Stimulated activated CD4-positive, alpha-beta T cell treated with anti-CD3 and anti-CD28 coated beads, Interleukin-12 subunit alpha, Interleukin-12 subunit beta, amount 100 ng/mL, for 4 hours (primary cell): ENCODE results near the gene DIS3L2.

Source experiments
- DNase-seq: peaks from one replicate; pipeline ENCODE4 v3.0.0-alpha.2; 2020

The DIS3L2 gene

GRCh38 chr2:232338759-232339106, 377.2 kb downstream of the DIS3L2 start:
- no peak for DNase-seq

GRCh38 chr2:232339121-232340081, 377.9 kb downstream of the DIS3L2 start:
- no peak for DNase-seq

GRCh38 chr2:232340171-232340935, 378.8 kb downstream of the DIS3L2 start:
- no peak for DNase-seq

- no peak for DNase-seq
These were observed 379.7 kb downstream of the DIS3L2 start for GRCh38 chr2:232341061-232341738.

DNA sequence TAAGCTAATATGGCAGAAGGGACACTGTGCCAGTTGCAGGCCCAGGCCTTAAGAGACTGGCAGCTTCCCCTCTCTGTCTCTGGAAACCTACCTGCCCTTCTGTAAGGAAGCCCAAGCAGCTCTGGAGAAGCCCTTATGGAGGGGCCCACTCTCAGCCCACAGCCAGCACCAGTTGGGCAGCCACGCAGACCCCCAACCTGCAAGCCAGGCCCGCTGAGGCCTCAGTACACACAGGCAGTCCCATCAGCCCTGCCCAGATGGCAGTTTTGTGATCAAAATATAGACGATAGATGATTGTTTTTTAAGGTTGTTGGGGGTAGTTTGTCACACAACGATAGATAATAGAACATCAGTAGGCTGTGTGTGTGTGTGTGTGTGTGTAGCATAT, 380.2 kb downstream of the DIS3L2 start:
- DNase-seq = no peak

DNA sequence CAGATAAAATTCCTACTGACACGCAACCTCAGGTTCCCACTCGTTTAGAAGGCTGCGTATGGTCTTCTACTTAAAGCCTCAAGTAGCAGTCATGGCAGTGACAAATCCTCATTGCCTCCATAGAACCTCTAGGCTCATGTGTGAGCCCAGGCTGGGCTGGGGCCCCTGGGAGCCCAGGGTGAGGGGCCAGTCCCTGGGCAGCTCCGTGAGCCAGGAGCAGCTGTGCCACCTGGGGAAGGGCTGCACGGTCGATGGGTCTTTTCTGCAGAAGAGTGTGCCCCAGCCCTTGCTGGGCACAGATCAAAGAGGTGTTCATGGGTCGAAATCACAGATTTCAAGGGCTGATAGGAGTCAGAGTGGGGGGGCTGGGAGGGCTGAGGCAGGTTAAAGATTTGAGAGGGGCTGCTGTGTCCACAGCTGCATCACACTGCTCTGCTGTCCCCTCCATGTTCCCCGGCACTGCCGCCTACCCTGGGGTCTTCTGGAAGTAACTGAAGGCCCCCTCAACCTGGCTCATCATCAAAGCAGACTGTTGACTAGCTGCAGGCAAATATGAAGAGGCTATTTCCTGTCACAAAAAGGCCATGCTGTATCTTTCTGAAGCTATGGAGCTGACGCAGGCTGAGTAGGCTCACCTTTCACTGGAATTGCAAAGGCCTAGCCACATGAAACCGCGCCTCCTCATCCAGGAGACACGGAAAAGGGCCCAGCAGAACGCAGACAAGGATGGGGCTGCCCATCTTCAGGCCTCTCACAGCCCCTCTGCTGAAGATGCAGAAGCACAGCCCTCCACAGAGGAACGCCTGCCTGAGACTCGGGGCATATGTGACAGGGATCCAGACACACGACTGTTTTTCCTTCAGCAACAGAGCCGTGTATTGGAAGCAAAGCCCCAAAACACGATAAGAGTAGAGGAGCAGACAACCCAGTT, 381.4 kb downstream of the DIS3L2 start:
- DNase-seq = no peak

- DNase-seq = no peak
These were observed 382.3 kb downstream of the DIS3L2 start for GRCh38 chr2:232343821-232344220.

DNA sequence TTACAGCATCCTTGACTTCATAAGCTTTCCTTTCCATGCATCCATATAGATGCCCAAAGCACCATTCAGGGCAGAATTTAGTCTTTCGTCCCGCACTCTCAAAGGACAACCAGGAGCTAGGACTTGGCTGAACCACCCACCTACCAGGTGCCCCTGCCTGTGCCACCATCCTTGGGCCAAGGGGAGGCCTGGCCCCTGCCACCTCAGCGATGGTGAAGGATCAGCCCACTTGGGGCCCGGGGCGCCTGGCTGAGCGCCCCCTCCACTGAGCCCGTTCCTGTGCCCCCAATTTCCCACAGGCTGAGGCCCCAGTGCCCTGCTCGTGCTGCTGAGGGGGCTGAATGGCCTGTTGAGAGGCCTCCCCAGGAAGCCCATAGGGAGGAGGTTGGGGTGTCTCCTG, 383.7 kb downstream of the DIS3L2 start:
- no peak for DNase-seq

DNA sequence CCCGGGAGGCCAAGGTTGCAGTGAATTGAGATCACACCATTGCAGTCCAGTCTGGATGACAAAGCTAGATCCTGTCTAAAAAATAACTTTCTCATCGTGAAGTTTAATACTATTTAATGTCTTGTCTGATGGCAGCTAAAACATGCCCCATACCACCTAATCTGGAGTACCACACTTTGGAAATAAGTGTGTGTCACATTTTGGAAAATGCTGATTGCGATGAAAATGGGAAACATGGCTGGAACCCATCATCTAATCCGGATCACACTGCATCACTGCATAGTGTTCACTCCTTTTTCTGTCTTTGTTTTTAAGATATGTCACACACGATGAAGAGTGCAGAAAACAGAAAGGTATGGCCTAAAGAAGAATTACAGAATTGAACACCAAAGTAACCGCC, 385.9 kb downstream of the DIS3L2 start:
- DNase-seq = no peak

- no peak for DNase-seq
These were observed 387.4 kb downstream of the DIS3L2 start for GRCh38 chr2:232348936-232349335.

- DNase-seq = no peak
These were observed 388.0 kb downstream of the DIS3L2 start for GRCh38 chr2:232349546-232349945.

- no peak for DNase-seq
These were observed 388.6 kb downstream of the DIS3L2 start for GRCh38 chr2:232349946-232350635.

DNA sequence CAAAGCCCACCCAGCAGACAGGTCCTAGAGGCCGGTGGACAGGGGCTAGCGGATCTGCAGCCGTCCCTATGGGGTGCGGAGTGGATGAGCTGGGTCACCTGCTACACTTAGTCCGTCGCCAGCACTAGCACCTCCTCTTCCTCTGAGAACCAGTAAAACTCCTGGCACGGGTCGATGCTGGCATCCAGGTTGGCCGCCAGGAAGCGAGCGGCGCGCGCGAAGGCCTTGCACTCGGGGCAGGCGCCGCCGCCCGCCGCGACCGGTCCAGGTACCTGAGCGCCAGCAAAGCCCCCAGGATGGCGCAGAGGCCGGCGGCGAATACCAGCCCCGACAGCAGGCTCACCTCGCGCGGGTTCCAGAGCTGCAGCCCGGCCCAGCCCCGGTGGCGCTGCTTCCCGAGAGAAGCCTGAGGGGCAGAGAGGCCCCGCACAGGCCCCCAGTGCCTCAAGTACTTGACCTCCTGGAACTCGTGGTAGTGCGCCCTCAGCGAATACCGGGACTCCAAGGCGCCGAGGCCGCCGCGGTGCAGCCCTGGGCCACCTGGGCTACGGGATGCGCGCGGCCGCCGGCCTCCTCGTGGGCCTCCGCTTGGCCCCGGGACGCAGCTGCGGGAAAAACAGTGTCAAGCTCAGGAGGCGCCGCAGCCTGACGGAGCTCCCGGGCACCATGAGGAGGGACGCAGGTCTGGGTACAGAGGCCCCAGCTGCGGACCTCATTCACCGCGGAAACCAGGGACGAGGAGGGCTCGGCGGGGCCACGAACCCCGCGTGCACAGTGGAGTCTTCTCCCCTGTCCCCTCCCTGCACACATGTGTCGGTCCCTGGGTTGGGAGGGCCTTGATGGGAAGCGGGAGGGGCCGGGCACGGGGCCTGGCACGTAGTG, 389.5 kb downstream of the DIS3L2 start:
- DNase-seq = no peak

DNA sequence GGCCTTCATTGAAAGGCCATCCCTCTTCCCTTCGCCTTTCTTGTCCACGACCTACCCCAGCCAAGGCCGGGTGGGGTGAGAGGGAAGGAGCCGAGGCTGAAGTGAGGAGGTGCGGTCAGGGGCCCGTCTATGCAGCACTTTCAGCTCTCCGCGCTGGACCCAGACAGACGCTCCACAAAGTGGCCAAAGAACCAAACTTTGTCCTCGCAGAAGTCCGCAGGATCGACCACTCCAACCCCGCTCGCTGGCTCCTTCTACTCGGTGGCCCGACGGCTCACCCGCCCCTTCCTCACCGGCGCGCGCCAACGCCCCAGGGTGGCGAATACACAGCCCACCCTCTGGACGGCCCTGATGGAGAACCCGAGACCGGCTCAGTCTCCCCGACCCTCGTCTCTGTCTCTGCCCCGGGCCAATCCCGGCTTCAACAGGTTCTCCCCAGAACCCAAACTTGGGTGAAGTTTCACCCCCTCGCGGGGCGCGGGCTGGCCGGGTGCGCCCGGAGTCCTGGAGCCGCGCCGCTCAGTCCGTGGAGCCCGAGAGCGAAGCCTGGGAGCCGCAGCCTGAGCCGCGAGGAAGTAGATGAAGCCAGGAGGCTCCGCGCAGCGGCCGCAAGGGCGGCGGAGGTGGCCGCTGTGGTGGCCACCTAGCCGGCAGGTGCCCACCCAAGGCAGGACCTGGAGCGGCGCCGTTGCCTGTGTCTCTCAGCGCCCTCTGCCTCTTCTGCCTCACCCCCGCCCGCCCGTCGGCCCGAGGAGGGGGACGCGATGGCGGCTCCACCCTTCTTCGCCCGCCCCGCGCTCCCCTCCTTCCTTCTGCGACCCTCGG, 390.4 kb downstream of the DIS3L2 start:
- DNase-seq = no peak

DNA sequence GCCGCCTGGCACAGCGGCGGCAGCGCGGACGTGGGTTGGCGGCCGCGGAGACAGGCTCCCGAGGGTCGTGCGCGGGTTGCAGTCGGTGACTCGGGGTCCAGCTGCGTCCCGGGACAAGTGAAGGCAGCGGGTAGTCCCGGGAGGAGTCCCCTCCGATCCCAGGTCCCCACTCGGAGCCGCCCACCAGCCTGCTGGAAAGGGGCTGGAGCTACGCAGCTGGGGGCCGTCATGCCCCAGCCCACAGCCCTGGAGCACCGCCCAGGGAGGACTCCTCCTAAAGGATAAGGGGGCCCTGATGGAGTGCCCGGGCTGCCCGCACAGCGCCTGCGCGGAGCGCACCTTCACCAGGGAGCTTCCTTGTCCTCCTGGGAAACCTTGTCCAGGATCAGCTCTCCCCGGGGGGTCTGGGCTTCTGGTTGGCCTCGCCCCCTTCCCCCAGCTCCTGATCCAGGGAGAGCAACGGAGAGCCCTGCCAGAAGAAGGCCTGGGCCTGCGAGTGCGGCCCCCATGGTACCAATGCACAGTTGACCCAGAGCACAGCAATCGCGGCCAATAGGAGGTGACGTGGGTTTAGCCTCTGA, 391.1 kb downstream of the DIS3L2 start:
- no peak for DNase-seq

GRCh38 chr2:232353096-232353495, 391.6 kb downstream of the DIS3L2 start:
- DNase-seq = no peak

DNA sequence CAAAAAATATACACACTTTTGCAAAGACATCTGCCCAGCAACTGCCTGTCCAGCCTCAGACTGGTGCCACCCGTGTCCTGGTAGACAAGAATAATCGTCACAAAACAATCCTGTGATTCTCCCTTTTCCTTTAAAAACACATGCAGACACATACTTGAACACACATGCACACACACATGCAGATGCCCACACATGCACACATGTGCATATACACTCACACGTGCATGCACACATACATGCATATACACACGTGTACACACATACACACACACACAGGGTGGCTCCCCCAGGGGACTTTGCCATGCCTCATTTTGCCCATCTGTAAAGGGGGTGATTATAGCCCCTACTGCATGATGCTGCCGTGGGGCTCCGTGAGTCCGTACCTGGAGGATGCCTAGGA, 392.1 kb downstream of the DIS3L2 start:
- no peak for DNase-seq

- DNase-seq = no peak
These were observed 392.6 kb downstream of the DIS3L2 start for GRCh38 chr2:232354069-232354468.

- no peak for DNase-seq
These were observed 400.1 kb downstream of the DIS3L2 start for GRCh38 chr2:232361646-232362045.
